PC-9 (cell line): ENCODE measurements around the gene SNX9. TPM values are rescaled to one million over a fixed set of nuclear protein-coding genes. Genes with fewer than 3 reads are reported as not detected.

Experiments
- BruUV-seq: library from RNA; stranded (reverse); fragments of 400-500 nt; replicated peaks from 2 replicates; lab custom pipeline; 2021; lab: Mats Ljungman, UMichigan
- CTCF ChIA-PET: fragments of 300-600 bp; sonication (Branson Sonifier 250); formaldehyde crosslinking; loops from one replicate; lab custom pipeline; 2022; ENCODE audit warnings: antibody characterized with exemption; lab: Charles Lee
- POLR2A ChIA-PET: fragments of 300-600 bp; sonication (Branson Sonifier 250); formaldehyde crosslinking; loops from one replicate; lab custom pipeline; 2022; ENCODE audit warnings: antibody characterized with exemption; ENCODE audit not compliant: unreplicated experiment; lab: Charles Lee
- DNase-seq, 2 experiments: peaks; one replicate each; pipeline versions ENCODE4 v3.0.0 to v3.0.0-alpha.2; 2015 to 2022; ENCODE audit warnings: mixed read lengths in 1 of 2
- H2AFZ ChIP-seq: fragments of 200-600 bp; sonication (generic); 2 replicates; pipeline ENCODE4 v1.8.1; 2017; ENCODE audit warnings: antibody characterized with exemption
- H3F3A ChIP-seq: fragments of 200-600 bp; sonication (generic); 2 replicates; pipeline ENCODE4 v1.8.1; 2017; ENCODE audit warnings: antibody characterized with exemption, mild to moderate bottlenecking, low read depth; ENCODE audit not compliant: insufficient read depth
- H3K27ac ChIP-seq: fragments of 200-600 bp; sonication (generic); 2 replicates; pipeline ENCODE4 v1.6.1; 2016; ENCODE audit warnings: mixed run types
- H3K27me3 ChIP-seq: fragments of 200-600 bp; sonication (generic); 2 replicates; pipeline ENCODE4 v1.6.1; 2016; ENCODE audit warnings: low read depth, mixed run types; ENCODE audit not compliant: insufficient read depth
- H3K36me3 ChIP-seq: fragments of 200-600 bp; sonication (generic); 2 replicates; pipeline ENCODE4 v1.6.1; 2016; ENCODE audit warnings: low read depth, mixed run types
- H3K4me1 ChIP-seq: fragments of 200-600 bp; sonication (generic); replicated peaks from 2 replicates; pipeline ENCODE4 v1.6.1; 2016; ENCODE audit warnings: mixed run types; ENCODE audit not compliant: insufficient read depth
- H3K4me2 ChIP-seq: fragments of 200-600 bp; sonication (generic); 2 replicates; pipeline ENCODE4 v1.6.1; 2017; ENCODE audit warnings: mixed run types
- H3K4me3 ChIP-seq: fragments of 200-600 bp; sonication (generic); 2 replicates; pipeline ENCODE4 v1.6.1; 2016; ENCODE audit warnings: mixed run types
- H3K79me2 ChIP-seq: fragments of 200-600 bp; sonication (generic); 2 replicates; pipeline ENCODE4 v1.6.1; 2017; ENCODE audit warnings: low read depth, mixed run types
- H3K9me2 ChIP-seq: fragments of 200-600 bp; sonication (generic); 2 replicates; pipeline ENCODE4 v1.8.1; 2017; ENCODE audit warnings: mild to moderate bottlenecking; ENCODE audit not compliant: insufficient read depth
- H3K9me3 ChIP-seq: fragments of 200-600 bp; sonication (generic); 2 replicates; pipeline ENCODE4 v1.8.1; 2016; ENCODE audit warnings: low read depth; ENCODE audit not compliant: insufficient read depth
- H4K20me1 ChIP-seq: fragments of 200-600 bp; sonication (generic); 2 replicates; pipeline ENCODE4 v1.8.1; 2017; ENCODE audit not compliant: insufficient read depth
- CTCF ChIP-seq: fragments of 200-600 bp; sonication (generic); conservative IDR thresholded peaks from 2 replicates; pipeline ENCODE4 v1.6.1; 2017; ENCODE audit warnings: mixed run types, antibody characterized with exemption, mild to moderate bottlenecking, moderate library complexity
- EZH2 ChIP-seq: fragments of 200-600 bp; sonication (generic); IDR thresholded peaks from 2 replicates; pipeline ENCODE4 v1.8.0; 2017; ENCODE audit warnings: antibody characterized with exemption, low read depth
- intact Hi-C: fragments of 100-400 bp; cut with micrococcal nuclease; formaldehyde crosslinking; loops from one replicate; pipeline ENCODE4 v1.10.0; 2022; ENCODE audit not compliant: unreplicated experiment
- total RNA-seq: library from RNA; stranded (reverse); gene quantifications from 2 replicates; pipeline ENCODE4 v1.2.3, GENCODE V29; 2021

Gene SNX9
- total RNA-seq, 1 experiment from 2014 or later, result 25.0 TPM

GRCh38 chr6:157859775-157860504, 36.9 kb downstream of the SNX9 start:
- Histone ChIP-seq H3K4me2 (no peak overlapping the region), H3K36me3 (no peaks in the 10 kb centered on the region), H3K27ac (no peak overlapping the region), H3K9me2 (no peaks in the 10 kb centered on the region), H3K27me3 (no peaks in the 10 kb centered on the region), H3F3A (no peaks in the 10 kb centered on the region), H3K9me3 (no peaks in the 10 kb centered on the region), H3K4me3 (no peak overlapping the region), H3K79me2 (peaks cover 93% of the 10 kb centered on the region), H3K4me1 (no peaks in the 10 kb centered on the region), H4K20me1 (peaks cover 5% of the 10 kb centered on the region), H2AFZ (no peak overlapping the region)
- CTCF ChIA-PET, result no interaction called here
- no peak for DNase-seq
- POLR2A ChIA-PET, result no interaction called here
- no peak for TF ChIP-seq EZH2
- no peak for TF ChIP-seq CTCF
- BruUV-seq, result no TSS peak
- intact Hi-C loops, result no loop called here

GRCh38 chr6:157860505-157860991, 37.5 kb downstream of the SNX9 start:
- CTCF ChIA-PET, result no interaction called here
- Histone ChIP-seq H3K9me3 (no peaks in the 10 kb centered on the region), H2AFZ (no peak overlapping the region), H3K4me1 (no peaks in the 10 kb centered on the region), H3K79me2 (peaks cover 87% of the 10 kb centered on the region), H3K9me2 (no peaks in the 10 kb centered on the region), H3K4me3 (no peak overlapping the region), H3F3A (no peaks in the 10 kb centered on the region), H4K20me1 (peaks cover 5% of the 10 kb centered on the region), H3K27ac (no peak overlapping the region), H3K4me2 (no peak overlapping the region), H3K27me3 (no peaks in the 10 kb centered on the region), H3K36me3 (no peaks in the 10 kb centered on the region)
- no TSS peak for BruUV-seq
- POLR2A ChIA-PET, result no interaction called here
- intact Hi-C loops, result no loop called here
- no peak for DNase-seq
- TF ChIP-seq EZH2 (no peak), CTCF (no peak)

- no peak overlapping the region for H3K4me3 ChIP-seq
- H3F3A ChIP-seq, result no peaks in the 10 kb centered on the region
- H3K4me1 ChIP-seq, result no peaks in the 10 kb centered on the region
- no peaks in the 10 kb centered on the region for H3K9me3 ChIP-seq
- no peak overlapping the region for H2AFZ ChIP-seq
- peaks cover 83% of the 10 kb centered on the region for H3K79me2 ChIP-seq
- no peaks in the 10 kb centered on the region for H3K27me3 ChIP-seq
- H3K9me2 ChIP-seq, result no peaks in the 10 kb centered on the region
- no TSS peak for BruUV-seq
- H3K27ac ChIP-seq, result no peak overlapping the region
- TF ChIP-seq EZH2 (no peak), CTCF (no peak)
- POLR2A ChIA-PET, result no interaction called here
- no peak overlapping the region for H3K4me2 ChIP-seq
- intact Hi-C loops, result no loop called here
- no peaks in the 10 kb centered on the region for H3K36me3 ChIP-seq
- CTCF ChIA-PET, result no interaction called here
- H4K20me1 ChIP-seq, result peaks cover 5% of the 10 kb centered on the region; the same call in 1 of the 2 replicates
- no peak for DNase-seq
Measured at GRCh38 chr6:157861184-157861583, 38.1 kb downstream of the SNX9 start.
